Endothelial cell of umbilical vein (primary cell): ENCODE data around the gene DNAJC7. TPM values are rescaled to one million over a fixed set of nuclear protein-coding genes. Genes with fewer than 3 reads are reported as not detected.

ENCODE experiments used
- BruUV-seq: library from RNA; stranded (reverse); fragments of 400-500 nt; replicated peaks from 2 replicates; lab custom pipeline; 2021; lab: Mats Ljungman, UMichigan
- CTCF ChIA-PET: fragments of 300-600, 350-600 bp; sonication (Branson Sonifier 250); formaldehyde crosslinking; loops from one replicate; lab custom pipeline; 2021; ENCODE audit warnings: antibody characterized with exemption, inconsistent platforms; lab: Charles Lee
- POLR2A ChIA-PET: fragments of 300-600, 350-600 bp; sonication (Branson Sonifier 250); formaldehyde crosslinking; loops from one replicate; lab custom pipeline; 2021; ENCODE audit warnings: antibody characterized with exemption, inconsistent platforms; lab: Charles Lee
- DNase-seq: peaks from one replicate; pipeline ENCODE4 v3.0.0-alpha.2; 2011; ENCODE audit warnings: low read depth, low spot score
- FAIRE-seq: peaks from 2 replicates; lab custom pipeline; 2011; peaks lifted over from hg19 to GRCh38; lab: Jason Lieb, UNC
- H2AFZ ChIP-seq: 2 replicates; pipeline ENCODE4 v1.6.0; 2012; ENCODE audit warnings: low read depth, low read length, control low read depth, inconsistent platforms
- H3K27ac ChIP-seq: 2 replicates; pipeline ENCODE4 v1.5.1; 2011; ENCODE audit warnings: low read depth, mild to moderate bottlenecking, control low read depth, low read length, moderate library complexity; ENCODE audit not compliant: insufficient read depth
- H3K27me3 ChIP-seq, 2 experiments: 2 replicates each; pipeline versions ENCODE4 v1.6.0 to v1.6.1; 2011; ENCODE audit warnings: low read length in 2 of 2, mixed read lengths in 1 of 2; ENCODE audit not compliant: control insufficient read depth in 2 of 2, insufficient read depth in 2 of 2
- H3K36me3 ChIP-seq, 2 experiments: 2 replicates in 1 of 2; 3 replicates in 1 of 2; pipeline ENCODE4 v1.5.1; 2011; ENCODE audit warnings: low read length in 2 of 2, mild to moderate bottlenecking in 1 of 2, moderate library complexity in 1 of 2; ENCODE audit not compliant: control insufficient read depth in 2 of 2, insufficient read depth in 2 of 2; ENCODE audit errors: extremely low read depth in 1 of 2
- H3K4me1 ChIP-seq: 3 replicates; pipeline ENCODE4 v1.5.1; 2011; ENCODE audit warnings: mild to moderate bottlenecking, low read length; ENCODE audit not compliant: control insufficient read depth, insufficient read depth; ENCODE audit errors: extremely low read depth
- H3K4me2 ChIP-seq: 2 replicates; pipeline ENCODE4 v1.6.1; 2011; ENCODE audit warnings: low read length, control low read depth, mixed read lengths; ENCODE audit not compliant: insufficient read depth
- H3K4me3 ChIP-seq, 3 experiments: fragments of 200-600 bp in 1 of 3; sonication (generic), shearing (Covaris generic) in 1 of 3; replicated peaks in 1 of 3; 2 replicates each; pipeline ENCODE4 v1.5.1; 2011 to 2016; ENCODE audit warnings: control low read depth in 3 of 3, low read length in 3 of 3, mild to moderate bottlenecking in 2 of 3, inconsistent platforms in 1 of 3, low read depth in 1 of 3, moderate library complexity in 1 of 3; ENCODE audit not compliant: insufficient read depth in 1 of 3
- H3K79me2 ChIP-seq: 2 replicates; pipeline ENCODE4 v1.6.0; 2012; ENCODE audit warnings: low read length, inconsistent platforms; ENCODE audit not compliant: control insufficient read depth, insufficient read depth
- H3K9ac ChIP-seq: replicated peaks from 2 replicates; pipeline ENCODE3; 2011; ENCODE audit warnings: low read length, control low read depth; ENCODE audit not compliant: insufficient read depth; ENCODE audit errors: extremely low read depth
- H3K9me1 ChIP-seq: replicated peaks from 3 replicates; pipeline ENCODE4 v1.6.0; 2011; ENCODE audit warnings: mild to moderate bottlenecking, low read length; ENCODE audit not compliant: control insufficient read depth, insufficient read depth; ENCODE audit errors: extremely low read depth
- H3K9me3 ChIP-seq: replicated peaks from 2 replicates; pipeline ENCODE4 v1.5.1; 2012; ENCODE audit warnings: low read length, inconsistent platforms; ENCODE audit not compliant: control insufficient read depth, insufficient read depth
- H4K20me1 ChIP-seq: replicated peaks from 2 replicates; pipeline ENCODE3; 2011; ENCODE audit warnings: mild to moderate bottlenecking, low read length; ENCODE audit not compliant: control insufficient read depth, insufficient read depth; ENCODE audit errors: extremely low read depth
- EZH2 ChIP-seq: IDR thresholded peaks from 2 replicates; pipeline ENCODE4 v1.6.1; 2012; ENCODE audit warnings: borderline replicate concordance, low read depth, mild to moderate bottlenecking, moderate library complexity, low read length, inconsistent platforms; ENCODE audit not compliant: severe bottlenecking
- FOS ChIP-seq: IDR thresholded peaks from 2 replicates; pipeline ENCODE4 v1.6.1; 2011; ENCODE audit warnings: mild to moderate bottlenecking, low read length, moderate library complexity, borderline replicate concordance; ENCODE audit not compliant: insufficient read depth
- GATA2 ChIP-seq: IDR thresholded peaks from 2 replicates; pipeline ENCODE4 v1.7.0; 2011; ENCODE audit warnings: low read depth, mild to moderate bottlenecking, moderate library complexity, mixed read lengths, low read length; ENCODE audit not compliant: insufficient read length, insufficient read depth
- JUN ChIP-seq: IDR thresholded peaks from 2 replicates; pipeline ENCODE4 v1.6.1; 2011; ENCODE audit warnings: borderline replicate concordance, low read depth; ENCODE audit not compliant: insufficient read length, insufficient read depth
- MYC ChIP-seq: IDR thresholded peaks from one replicate; pipeline ENCODE4 v1.6.1; 2011; ENCODE audit warnings: mild to moderate bottlenecking, low read depth, low read length
- POLR2A ChIP-seq: IDR thresholded peaks from 2 replicates; pipeline ENCODE4 v1.6.1; 2012; ENCODE audit warnings: low read depth, mild to moderate bottlenecking, control low read depth, low read length
- POLR2AphosphoS5 ChIP-seq: IDR thresholded peaks from 2 replicates; pipeline ENCODE4 v1.6.1; 2012; ENCODE audit warnings: low read depth, mild to moderate bottlenecking, control low read depth, low read length, moderate library complexity; ENCODE audit not compliant: insufficient read depth
- dilution Hi-C: fragments of 300-500 bp; cut with MboI; formaldehyde crosslinking; loops from one replicate; pipeline ENCODE4 v1.15.0; 2019; ENCODE audit warnings: low sequenced_read_pairs; ENCODE audit not compliant: extremely low pct_ligation_motif_present
- intact Hi-C: fragments of 100-400 bp; cut with micrococcal nuclease; formaldehyde crosslinking; loops from one replicate; pipeline ENCODE4 v1.10.0; 2022
- polyA plus RNA-seq, 4 experiments: library from polyadenylated mRNA; depleted of rRNA in 3 of 4; stranded (reverse) in 3 of 4; unstranded in 1 of 4; fragments of >200 nt; gene quantifications; 2 replicates each; pipeline versions ENCODE4 v1.2.1 to v1.2.3, GENCODE V29; 2011 to 2012; ENCODE audit warnings: missing spikeins in 1 of 4
- total RNA-seq: library from RNA; stranded (reverse); gene quantifications from 2 replicates; pipeline ENCODE4 v1.2.3, GENCODE V29; 2021
- TF ChIP-seq, protein P1 (sequence below): IDR thresholded peaks from 2 replicates; pipeline ENCODE4 v1.6.1; 2011; ENCODE audit not compliant: insufficient read depth, insufficient read length
- TF ChIP-seq, protein P2 (sequence below), 2 donors: IDR thresholded peaks; 1 replicate in 1 of 2; 2 replicates in 1 of 2; pipeline ENCODE4 v1.5.1; 2011; ENCODE audit warnings: low read length in 2 of 2, mild to moderate bottlenecking in 2 of 2, moderate library complexity in 2 of 2, control low read depth in 1 of 2, inconsistent platforms in 1 of 2, low read depth in 1 of 2; ENCODE audit not compliant: insufficient read depth in 1 of 2; ENCODE audit errors: extremely low read depth in 1 of 2

Gene DNAJC7
- total and polyA plus RNA-seq, 2 donors (not counting 3 experiments of a cell fraction or from before 2014, with no cell fraction given), result 19.8 to 111 TPM

- H2AFZ ChIP-seq, result no peak overlapping the region
- TF ChIP-seq GATA2 (no peak), POLR2AphosphoS5 (no peak), POLR2A (no peak), JUN (no peak), MYC (no peak), EZH2 (no peak), FOS (no peak)
- TF ChIP-seq, protein P1, sequence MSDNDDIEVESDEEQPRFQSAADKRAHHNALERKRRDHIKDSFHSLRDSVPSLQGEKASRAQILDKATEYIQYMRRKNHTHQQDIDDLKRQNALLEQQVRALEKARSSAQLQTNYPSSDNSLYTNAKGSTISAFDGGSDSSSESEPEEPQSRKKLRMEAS, result no peak
- TF ChIP-seq, protein P2, sequence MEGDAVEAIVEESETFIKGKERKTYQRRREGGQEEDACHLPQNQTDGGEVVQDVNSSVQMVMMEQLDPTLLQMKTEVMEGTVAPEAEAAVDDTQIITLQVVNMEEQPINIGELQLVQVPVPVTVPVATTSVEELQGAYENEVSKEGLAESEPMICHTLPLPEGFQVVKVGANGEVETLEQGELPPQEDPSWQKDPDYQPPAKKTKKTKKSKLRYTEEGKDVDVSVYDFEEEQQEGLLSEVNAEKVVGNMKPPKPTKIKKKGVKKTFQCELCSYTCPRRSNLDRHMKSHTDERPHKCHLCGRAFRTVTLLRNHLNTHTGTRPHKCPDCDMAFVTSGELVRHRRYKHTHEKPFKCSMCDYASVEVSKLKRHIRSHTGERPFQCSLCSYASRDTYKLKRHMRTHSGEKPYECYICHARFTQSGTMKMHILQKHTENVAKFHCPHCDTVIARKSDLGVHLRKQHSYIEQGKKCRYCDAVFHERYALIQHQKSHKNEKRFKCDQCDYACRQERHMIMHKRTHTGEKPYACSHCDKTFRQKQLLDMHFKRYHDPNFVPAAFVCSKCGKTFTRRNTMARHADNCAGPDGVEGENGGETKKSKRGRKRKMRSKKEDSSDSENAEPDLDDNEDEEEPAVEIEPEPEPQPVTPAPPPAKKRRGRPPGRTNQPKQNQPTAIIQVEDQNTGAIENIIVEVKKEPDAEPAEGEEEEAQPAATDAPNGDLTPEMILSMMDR (IDR thresholded peaks at IDR 0.05; ENCODE audit: extremely low read depth in 1 of 2, insufficient read depth in 1 of 2, low read depth in 1 of 2, low read length in 2 of 2), result no peak
- no peaks in the 10 kb centered on the region for H3K27me3 ChIP-seq
- H3K4me2 ChIP-seq, result no peak overlapping the region
- no peaks in the 10 kb centered on the region for H3K9me3 ChIP-seq
- DNase-seq, result no peak
- ChIA-PET CTCF (interaction anchor here (1.4 to 7.6 kb wide), 7 partner anchors 12 to 161 kb away, joined by 5 to 74 read pairs (median 13); partner anchors contain the start of genes DHX58, KAT2A and ODAD4), POLR2A (no interaction called here)
- H3K9ac ChIP-seq, result no peak overlapping the region
- no peaks in the 10 kb centered on the region for H4K20me1 ChIP-seq
- intact Hi-C loops (no loop called here), dilution Hi-C loops (loop anchor here (25.0 kb wide), 1 partner anchor 150 kb away; the partner anchor contains the start of genes DHX58, HSPB9 and KAT2A)
- no TSS peak for BruUV-seq
- peaks cover 21% of the 10 kb centered on the region for H3K4me1 ChIP-seq
- no peak overlapping the region for H3K27ac ChIP-seq
- H3K79me2 ChIP-seq, result peaks cover 2% of the 10 kb centered on the region
- no peaks in the 10 kb centered on the region for H3K36me3 ChIP-seq
- no peaks in the 10 kb centered on the region for H3K9me1 ChIP-seq
- no peak for FAIRE-seq
- no peak overlapping the region for H3K4me3 ChIP-seq
Observed at GRCh38 chr17:41962111-41962510, 55.1 kb downstream of the DNAJC7 start.
